SK-N-SH (cell line): ENCODE results near the gene MTMR12. TPM values are rescaled to one million over a fixed set of nuclear protein-coding genes. Genes with fewer than 3 reads are reported as not detected.
"Not testable (repeated sequence)": the region's sequence is repeated elsewhere in the genome, so short reads cannot be mapped to it uniquely, and the experiment has no call there.

ENCODE experiments used
- CTCF ChIA-PET: fragments of 300-600, 350-600 bp; formaldehyde crosslinking; extraction: SDS; loops from one replicate; lab custom pipeline; 2021; lab: Yijun Ruan, JAX
- POLR2A ChIA-PET: fragments of 350-600 bp; sonication (Branson Sonifier 250); formaldehyde crosslinking; extraction: SDS; loops from one replicate; lab custom pipeline; 2020; ENCODE audit warnings: antibody characterized with exemption, inconsistent platforms; lab: Yijun Ruan, JAX
- DNase-seq: peaks from one replicate; pipeline ENCODE4 v3.0.0; 2012
- H2AFZ ChIP-seq: fragments of 200-600 bp; sonication (generic); 2 replicates; pipeline ENCODE4 v1.8.1; 2016; ENCODE audit warnings: antibody characterized with exemption, mild to moderate bottlenecking, low read depth
- H3F3A ChIP-seq: fragments of 200-600 bp; sonication (generic); replicated peaks from 2 replicates; pipeline ENCODE3; 2016; ENCODE audit warnings: antibody characterized with exemption, mild to moderate bottlenecking; ENCODE audit not compliant: insufficient read depth
- H3K27ac ChIP-seq, 2 experiments: fragments of 200-500 bp in 1 of 2; fragments of 200-600 bp in 1 of 2; sonication (Bioruptor generic) in 1 of 2; sonication (generic), shearing (Covaris generic) in 1 of 2; 2 replicates each; pipeline versions ENCODE4 v1.5.1 to v1.6.1; 2014 to 2016; ENCODE audit warnings: low read depth in 2 of 2, inconsistent platforms in 1 of 2, low read length in 1 of 2, mild to moderate bottlenecking in 1 of 2, mixed read lengths in 1 of 2
- H3K27me3 ChIP-seq: fragments of 200-600 bp; sonication (generic), shearing (Covaris generic); 2 replicates; pipeline ENCODE4 v1.6.1; 2016; ENCODE audit warnings: mixed run types; ENCODE audit not compliant: insufficient read depth
- H3K36me3 ChIP-seq, 2 experiments: fragments of 200-500 bp in 1 of 2; fragments of 200-600 bp in 1 of 2; sonication (Bioruptor generic) in 1 of 2; sonication (generic) in 1 of 2; replicated peaks in 1 of 2; 2 replicates each; pipeline versions ENCODE3 to v1.5.1; 2014 to 2016; ENCODE audit warnings: low read length in 1 of 2, mild to moderate bottlenecking in 1 of 2; ENCODE audit not compliant: insufficient read depth in 2 of 2, control insufficient read depth in 1 of 2
- H3K4me1 ChIP-seq, 2 experiments: fragments of 200-500 bp in 1 of 2; fragments of 200-600 bp in 1 of 2; sonication (Bioruptor generic) in 1 of 2; sonication (generic), shearing (Covaris generic) in 1 of 2; 2 replicates each; pipeline versions ENCODE4 v1.5.1 to v1.6.1; 2014 to 2016; ENCODE audit warnings: low read depth in 1 of 2, low read length in 1 of 2, mixed run types in 1 of 2; ENCODE audit not compliant: insufficient read depth in 2 of 2, control insufficient read depth in 1 of 2
- H3K4me2 ChIP-seq: fragments of 200-600 bp; sonication (generic), shearing (Covaris generic); 2 replicates; pipeline ENCODE4 v1.6.1; 2017; ENCODE audit warnings: mixed run types
- H3K4me3 ChIP-seq, 2 experiments: fragments of 200-500 bp in 1 of 2; fragments of 200-600 bp in 1 of 2; sonication (Bioruptor generic) in 1 of 2; sonication (generic), shearing (Covaris generic) in 1 of 2; 2 replicates each; pipeline versions ENCODE4 v1.5.1 to v1.8.1; 2014 to 2016; ENCODE audit warnings: low read depth in 2 of 2, inconsistent platforms in 1 of 2, low read length in 1 of 2, mild to moderate bottlenecking in 1 of 2, mixed read lengths in 1 of 2, moderate library complexity in 1 of 2
- H3K79me2 ChIP-seq: fragments of 200-600 bp; sonication (generic); 2 replicates; pipeline ENCODE4 v1.8.1; 2017; ENCODE audit warnings: mild to moderate bottlenecking; ENCODE audit not compliant: insufficient read depth
- H3K9ac ChIP-seq: fragments of 200-600 bp; sonication (generic); 2 replicates; pipeline ENCODE4 v1.6.1; 2017; ENCODE audit warnings: mixed run types
- H3K9me2 ChIP-seq: fragments of 200-600 bp; sonication (generic); 2 replicates; pipeline ENCODE4 v1.6.1; 2017; ENCODE audit warnings: mixed run types
- H3K9me3 ChIP-seq: fragments of 200-600 bp; sonication (generic); 2 replicates; pipeline ENCODE4 v1.6.1; 2017; ENCODE audit warnings: mixed run types, mild to moderate bottlenecking, moderate library complexity
- H4K20me1 ChIP-seq: fragments of 200-600 bp; sonication (generic); 2 replicates; pipeline ENCODE4 v1.6.1; 2017; ENCODE audit warnings: mild to moderate bottlenecking, mixed run types; ENCODE audit not compliant: insufficient read depth
- EP300 ChIP-seq, 2 experiments: IDR thresholded peaks; 2 replicates each; pipeline versions ENCODE4 v1.4.0 to v1.6.1; 2012; ENCODE audit warnings: borderline replicate concordance in 1 of 2, low read depth in 1 of 2, low read length in 1 of 2
- EZH2phosphoT487 ChIP-seq: fragments of 200-600 bp; sonication (generic); IDR thresholded peaks from 2 replicates; pipeline ENCODE4 v1.6.1; 2017; ENCODE audit warnings: low read depth, mixed run types, mild to moderate bottlenecking, antibody characterized with exemption, moderate library complexity, borderline replicate concordance
- GABPA ChIP-seq: IDR thresholded peaks from 2 replicates; pipeline ENCODE4 v1.4.0; 2012; ENCODE audit warnings: low read depth, mild to moderate bottlenecking
- IRF3 ChIP-seq: fragments of 150-350 bp; IDR thresholded peaks from 2 replicates; pipeline ENCODE4 v1.6.1; 2016; ENCODE audit warnings: mild to moderate bottlenecking, low read depth, low read length
- MAX ChIP-seq: IDR thresholded peaks from 2 replicates; pipeline ENCODE4 v1.4.0; 2012; ENCODE audit warnings: low read depth
- MEF2A ChIP-seq: IDR thresholded peaks from 2 replicates; pipeline ENCODE4 v1.4.0; 2012; ENCODE audit warnings: low read depth, borderline replicate concordance
- MXI1 ChIP-seq: IDR thresholded peaks from 2 replicates; pipeline ENCODE4 v1.6.1; 2012; ENCODE audit warnings: mild to moderate bottlenecking, low read depth, low read length, improper control_type of control experiment
- NFIC ChIP-seq: IDR thresholded peaks from 2 replicates; pipeline ENCODE4 v1.4.0; 2012; ENCODE audit warnings: borderline replicate concordance
- RCOR1 ChIP-seq: fragments of 150-350 bp; IDR thresholded peaks from 2 replicates; pipeline ENCODE4 v1.6.1; 2017; ENCODE audit warnings: antibody characterized with exemption, low read length
- RFX5 ChIP-seq: IDR thresholded peaks from 2 replicates; pipeline ENCODE4 v1.6.1; 2012; ENCODE audit warnings: mild to moderate bottlenecking, improper control_type of control experiment, low read length
- SMC3 ChIP-seq: IDR thresholded peaks from 2 replicates; pipeline ENCODE4 v1.6.1; 2012; ENCODE audit warnings: low read depth, low read length, improper control_type of control experiment
- TAF1 ChIP-seq: IDR thresholded peaks from 2 replicates; pipeline ENCODE4 v1.6.1; 2012; ENCODE audit warnings: low read depth, mild to moderate bottlenecking, low read length, moderate library complexity, borderline replicate concordance
- TEAD4 ChIP-seq: IDR thresholded peaks from 2 replicates; pipeline ENCODE4 v1.4.0; 2012; ENCODE audit warnings: mild to moderate bottlenecking, borderline replicate concordance; ENCODE audit not compliant: insufficient read depth
- YY1 ChIP-seq: IDR thresholded peaks from 2 replicates; pipeline ENCODE4 v1.4.0; 2012; ENCODE audit warnings: low read depth, mild to moderate bottlenecking
- WGBS: methylation state at CpG from one replicate; pipeline ENCODE4 v1.1.6; 2017; ENCODE audit warnings: low lambda C conversion rate; 5-methylcytosine and 5-hydroxymethylcytosine counted together
- polyA plus RNA-seq, 3 experiments: library from polyadenylated mRNA; depleted of rRNA; stranded (reverse); fragments of >200 nt; gene quantifications; 2 replicates each; pipeline ENCODE4 v1.2.3, GENCODE V29; 2012
- TF ChIP-seq, protein P1 (sequence below): fragments of 200-600 bp; sonication (generic); IDR thresholded peaks from 2 replicates; pipeline ENCODE4 v1.6.1; 2017; ENCODE audit warnings: antibody characterized with exemption, mild to moderate bottlenecking, moderate library complexity
- TF ChIP-seq, protein P2 (sequence below): IDR thresholded peaks from 2 replicates; pipeline ENCODE4; 2012
- TF ChIP-seq, protein P3 (sequence below): IDR thresholded peaks from 2 replicates; pipeline ENCODE4 v1.4.0; 2012; ENCODE audit warnings: low read depth, borderline replicate concordance

The MTMR12 gene
- polyA plus RNA-seq, 1 of the 3 experiments (the other 2 are of a cell fraction), result 10.9 TPM

- no peak overlapping the region for H3K4me2 ChIP-seq
- no peak for DNase-seq
- H2AFZ ChIP-seq, result no peak overlapping the region
- no peak overlapping the region for H3K9ac ChIP-seq
- H3K27ac ChIP-seq, result no peak overlapping the region
- no peak overlapping the region for H3K4me3 ChIP-seq
- no peaks in the 10 kb centered on the region for H3K9me3 ChIP-seq
- CTCF ChIA-PET, result no interaction called here
- 92% methylated on average over 5 of the region's 5 CpGs for WGBS
- H3K9me2 ChIP-seq, result no peaks in the 10 kb centered on the region
- no peaks in the 10 kb centered on the region; a peak in 1 of 4 replicates for H3K4me1 ChIP-seq
- H3K79me2 ChIP-seq, result peaks cover 8% of the 10 kb centered on the region; the same call in 1 of the 2 replicates
- no peak for TF ChIP-seq MEF2A
- no peak for TF ChIP-seq YY1
- TF ChIP-seq SMC3, result no peak
- TF ChIP-seq NFIC, result no peak
- TF ChIP-seq, protein P1, sequence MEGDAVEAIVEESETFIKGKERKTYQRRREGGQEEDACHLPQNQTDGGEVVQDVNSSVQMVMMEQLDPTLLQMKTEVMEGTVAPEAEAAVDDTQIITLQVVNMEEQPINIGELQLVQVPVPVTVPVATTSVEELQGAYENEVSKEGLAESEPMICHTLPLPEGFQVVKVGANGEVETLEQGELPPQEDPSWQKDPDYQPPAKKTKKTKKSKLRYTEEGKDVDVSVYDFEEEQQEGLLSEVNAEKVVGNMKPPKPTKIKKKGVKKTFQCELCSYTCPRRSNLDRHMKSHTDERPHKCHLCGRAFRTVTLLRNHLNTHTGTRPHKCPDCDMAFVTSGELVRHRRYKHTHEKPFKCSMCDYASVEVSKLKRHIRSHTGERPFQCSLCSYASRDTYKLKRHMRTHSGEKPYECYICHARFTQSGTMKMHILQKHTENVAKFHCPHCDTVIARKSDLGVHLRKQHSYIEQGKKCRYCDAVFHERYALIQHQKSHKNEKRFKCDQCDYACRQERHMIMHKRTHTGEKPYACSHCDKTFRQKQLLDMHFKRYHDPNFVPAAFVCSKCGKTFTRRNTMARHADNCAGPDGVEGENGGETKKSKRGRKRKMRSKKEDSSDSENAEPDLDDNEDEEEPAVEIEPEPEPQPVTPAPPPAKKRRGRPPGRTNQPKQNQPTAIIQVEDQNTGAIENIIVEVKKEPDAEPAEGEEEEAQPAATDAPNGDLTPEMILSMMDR, result no peak
- no peak for TF ChIP-seq IRF3
- TF ChIP-seq MAX, result no peak
- TF ChIP-seq, protein P2, sequence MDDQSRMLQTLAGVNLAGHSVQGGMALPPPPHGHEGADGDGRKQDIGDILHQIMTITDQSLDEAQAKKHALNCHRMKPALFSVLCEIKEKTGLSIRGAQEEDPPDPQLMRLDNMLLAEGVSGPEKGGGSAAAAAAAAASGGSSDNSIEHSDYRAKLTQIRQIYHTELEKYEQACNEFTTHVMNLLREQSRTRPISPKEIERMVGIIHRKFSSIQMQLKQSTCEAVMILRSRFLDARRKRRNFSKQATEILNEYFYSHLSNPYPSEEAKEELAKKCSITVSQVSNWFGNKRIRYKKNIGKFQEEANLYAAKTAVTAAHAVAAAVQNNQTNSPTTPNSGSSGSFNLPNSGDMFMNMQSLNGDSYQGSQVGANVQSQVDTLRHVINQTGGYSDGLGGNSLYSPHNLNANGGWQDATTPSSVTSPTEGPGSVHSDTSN, result no peak
- no peak for TF ChIP-seq GABPA
- TF ChIP-seq EP300 (IDR thresholded peaks at IDR 0.05; ENCODE audit: borderline replicate concordance in 1 of 2, low read depth in 1 of 2, low read length in 1 of 2), result no peak
- no peak for TF ChIP-seq MXI1
- TF ChIP-seq EZH2phosphoT487, result no peak
- TF ChIP-seq RFX5, result no peak
- no peak for TF ChIP-seq TAF1
- TF ChIP-seq TEAD4, result no peak
- TF ChIP-seq RCOR1, result no peak
- TF ChIP-seq, protein P3, sequence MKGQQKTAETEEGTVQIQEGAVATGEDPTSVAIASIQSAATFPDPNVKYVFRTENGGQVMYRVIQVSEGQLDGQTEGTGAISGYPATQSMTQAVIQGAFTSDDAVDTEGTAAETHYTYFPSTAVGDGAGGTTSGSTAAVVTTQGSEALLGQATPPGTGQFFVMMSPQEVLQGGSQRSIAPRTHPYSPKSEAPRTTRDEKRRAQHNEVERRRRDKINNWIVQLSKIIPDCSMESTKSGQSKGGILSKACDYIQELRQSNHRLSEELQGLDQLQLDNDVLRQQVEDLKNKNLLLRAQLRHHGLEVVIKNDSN, result no peak
- no peaks in the 10 kb centered on the region for H3K27me3 ChIP-seq
- no peaks in the 10 kb centered on the region for H4K20me1 ChIP-seq
- H3F3A ChIP-seq, result no peaks in the 10 kb centered on the region
- POLR2A ChIA-PET, result no interaction called here
- peaks cover 4 to 18% of the 10 kb centered on the region in 2 experiments for H3K36me3 ChIP-seq
These were observed 21.8 kb downstream of the MTMR12 start for GRCh38 chr5:32290922-32291321.

GRCh38 chr5:32290501-32290900 is 22.2 kb downstream of the MTMR12 start:
- H3K4me1 ChIP-seq, H3K4me3 ChIP-seq, H3K4me2 ChIP-seq, H3K27me3 ChIP-seq, CTCF ChIA-PET, H3K9me2 ChIP-seq, H4K20me1 ChIP-seq, POLR2A ChIA-PET, H3F3A ChIP-seq, H2AFZ ChIP-seq, H3K9me3 ChIP-seq, H3K9ac ChIP-seq, H3K27ac ChIP-seq, DNase-seq: not testable (repeated sequence)
- H3K79me2 ChIP-seq, result peaks cover 10% of the 10 kb centered on the region; the same call in 1 of the 2 replicates
- peaks cover 4 to 14% of the 10 kb centered on the region in 2 experiments for H3K36me3 ChIP-seq
- 90% methylated on average over 3 of the region's 3 CpGs for WGBS

DNA sequence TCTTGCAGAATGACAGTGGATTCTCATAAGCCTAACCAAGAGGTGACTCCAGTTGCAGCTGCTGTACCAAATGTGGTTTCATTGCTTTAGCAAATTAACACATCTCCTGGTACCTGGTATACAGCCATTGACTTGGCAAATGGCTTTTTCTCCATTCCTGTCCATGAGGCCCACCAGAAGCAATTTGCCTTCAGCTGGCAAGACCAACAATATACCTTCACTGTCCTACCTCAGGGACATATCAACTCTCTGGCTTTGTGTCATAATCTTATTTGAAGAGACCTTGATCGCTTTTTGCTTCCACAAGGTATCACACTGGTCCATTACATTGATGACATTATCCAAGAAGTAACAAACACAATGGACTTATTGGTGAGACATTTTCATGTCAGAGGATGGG is 22.8 kb downstream of the MTMR12 start:
- POLR2A ChIA-PET, DNase-seq, H3K4me3 ChIP-seq, H3K9ac ChIP-seq, H3K27ac ChIP-seq, CTCF ChIA-PET, H3K4me1 ChIP-seq, H4K20me1 ChIP-seq, H2AFZ ChIP-seq, H3K9me2 ChIP-seq, H3K4me2 ChIP-seq, H3K27me3 ChIP-seq, H3K9me3 ChIP-seq, H3F3A ChIP-seq: not testable (repeated sequence)
- Histone ChIP-seq H3K36me3 (peaks cover under 1 to 11% of the 10 kb centered on the region in 2 experiments), H3K79me2 (peaks cover 11% of the 10 kb centered on the region; the same call in 1 of the 2 replicates)
- 100% methylated on average over 1 of the region's 1 CpG for WGBS
